ENCODE results near the gene CSTB. TPM values are rescaled to one million over a fixed set of nuclear protein-coding genes. Genes with fewer than 3 reads are reported as not detected.

CSTB gene
- total and polyA plus RNA-seq, 2 of the 8 experiments (the other 6 are each of a cell fraction or from before 2014, with no cell fraction given): 53.8 to 64.1 TPM

- Histone ChIP-seq H3K14ac (ENCODE audit: insufficient read length) (no peak overlapping the region), H3K36me3 (ENCODE audit: control insufficient read depth in 2 of 4, insufficient read depth in 4 of 4, low read length in 3 of 4) (peaks cover 0 to 6% (median 1%) of the 10 kb centered on the region in 4 experiments; a peak in 4 of 8 replicates), H2BK5ac (ENCODE audit: low read depth, low read length) (no peak overlapping the region), H2AK5ac (ENCODE audit: low read depth, low read length) (no peak overlapping the region), H4K91ac (replicated peaks; ENCODE audit: insufficient read length, low read length) (no peak overlapping the region), H3K79me2 (ENCODE audit: control insufficient read depth in 1 of 2, insufficient read depth in 2 of 2, low read length in 2 of 2) (no peaks in the 10 kb centered on the region), H3K27ac (ENCODE audit: low read depth, low read length) (no peak overlapping the region), H3K23me2 (ENCODE audit: low read depth, low read length) (no peaks in the 10 kb centered on the region), H4K8ac (ENCODE audit: extremely low read depth, insufficient read depth, low read length) (no peak overlapping the region), H2BK12ac (ENCODE audit: low read depth, low read length) (no peak overlapping the region), H3K79me1 (ENCODE audit: low read depth, low read length) (no peaks in the 10 kb centered on the region), H3K9me3 (ENCODE audit: insufficient read depth in 2 of 2, low read depth in 1 of 2, low read length in 1 of 2) (no peaks in the 10 kb centered on the region), H3K27me3 (replicated peaks in 1 of 4; ENCODE audit: control insufficient read depth in 3 of 4, extremely low read depth in 1 of 4, insufficient read depth in 3 of 4, low read length in 3 of 4) (no peaks in the 10 kb centered on the region), H2BK15ac (ENCODE audit: low read length) (no peak overlapping the region), H3K18ac (ENCODE audit: extremely low read depth, low read length) (no peak overlapping the region), H3K56ac (replicated peaks; ENCODE audit: insufficient read length, low read depth, low read length) (no peak overlapping the region), H3K4me1 (replicated peaks in 1 of 4; ENCODE audit: control insufficient read depth in 3 of 4, insufficient read depth in 4 of 4, low read length in 3 of 4) (peaks cover 0 to 6% (median 3%) of the 10 kb centered on the region in 4 experiments; a peak in 5 of 7 replicates), H2AFZ (ENCODE audit: low read length) (no peak overlapping the region), H4K5ac (ENCODE audit: insufficient read length, low read depth, low read length) (no peak overlapping the region), H3K4ac (replicated peaks; ENCODE audit: insufficient read length, low read depth, low read length) (no peak overlapping the region), H4K20me1 (replicated peaks in 1 of 2; ENCODE audit: control insufficient read depth in 1 of 2, insufficient read depth in 2 of 2, low read length in 2 of 2) (peaks cover 0 to 2% of the 10 kb centered on the region in 2 experiments), H3K4me2 (ENCODE audit: insufficient read depth in 1 of 2, low read depth in 2 of 2, low read length in 2 of 2) (no peak overlapping the region), H2BK120ac (replicated peaks; ENCODE audit: low read depth, low read length) (no peak overlapping the region), H2BK20ac (ENCODE audit: low read length) (no peak overlapping the region), H3K9ac (replicated peaks in 1 of 4; ENCODE audit: extremely low read depth in 1 of 4, low read depth in 3 of 4, low read length in 3 of 4) (no peak overlapping the region), H3K4me3 (ENCODE audit: extremely low read depth in 1 of 4, insufficient read depth in 2 of 4, low read depth in 3 of 4, low read length in 4 of 4) (no peak overlapping the region), H3K23ac (ENCODE audit: insufficient read length) (no peak overlapping the region)
- FAIRE-seq (no peak), DNase-seq (ENCODE audit: low read depth in 1 of 2, low spot score in 2 of 2) (no peak)
- 91% methylated on average over 22 of the region's 22 CpGs; no CpG with 5 or more reads in 1 of the 2 experiments for WGBS, 2 experiments (ENCODE audit: extremely low coverage in 1 of 2, insufficient coverage in 1 of 2, insufficient read length in 1 of 2, insufficient replicate concordance in 2 of 2, low coverage in 1 of 2, low lambda C conversion rate in 2 of 2, missing lambda C conversion rate in 1 of 2)
- ChIA-PET POLR2A (ENCODE audit: partially characterized antibody) (interaction anchor here (0.7 to 8.4 kb wide), 10 partner anchors 8 to 167 kb away, joined by 3 to 80 read pairs (median 4); partner anchors contain the start of gene RRP1), CTCF (ENCODE audit: partially characterized antibody) (interaction anchor here (1.1 to 2.1 kb wide), 6 partner anchors 10 to 166 kb away, joined by 3 to 8 read pairs (median 3); partner anchors contain the start of gene RRP1)
- TF ChIP-seq SP1 (IDR thresholded peaks at IDR 0.05; ENCODE audit: low read depth, low read length): no peak
- TF ChIP-seq EP300 (IDR thresholded peaks at IDR 0.05; ENCODE audit: borderline replicate concordance in 1 of 2, low read depth in 2 of 2, low read length in 2 of 2): no peak
- no peak for TF ChIP-seq CTCF (IDR thresholded peaks at IDR 0.05; ENCODE audit: control extremely low read depth in 1 of 3, insufficient read depth in 1 of 3, low read depth in 1 of 3, low read length in 3 of 3)
- TF ChIP-seq POLR2AphosphoS5 (IDR thresholded peaks at IDR 0.05; ENCODE audit: low read depth, low read length): no peak
- no peak for TF ChIP-seq PHF8 (conservative IDR thresholded peaks at IDR 0.05; ENCODE audit: low read depth, low read length)
- TF ChIP-seq SRF (IDR thresholded peaks at IDR 0.05; ENCODE audit: low read depth, low read length): no peak
- TF ChIP-seq BCL11A (IDR thresholded peaks at IDR 0.05; ENCODE audit: low read depth in 2 of 2, low read length in 2 of 2): no peak
- no peak for TF ChIP-seq JUN (IDR thresholded peaks at IDR 0.05; ENCODE audit: low read depth, low read length)
- no peak for TF ChIP-seq SAP30 (IDR thresholded peaks at IDR 0.05; ENCODE audit: insufficient read depth, insufficient replicate concordance, low read length)
- no peak for TF ChIP-seq ASH2L (IDR thresholded peaks at IDR 0.05; ENCODE audit: low read length)
- no peak for TF ChIP-seq JUND (IDR thresholded peaks at IDR 0.05; ENCODE audit: low read length)
Observed at GRCh38 chr21:43808832-43809251, 32.7 kb upstream of the CSTB start.
